Measurements from ENCODE around the gene GLIS2.

GLIS2 gene

DNA sequence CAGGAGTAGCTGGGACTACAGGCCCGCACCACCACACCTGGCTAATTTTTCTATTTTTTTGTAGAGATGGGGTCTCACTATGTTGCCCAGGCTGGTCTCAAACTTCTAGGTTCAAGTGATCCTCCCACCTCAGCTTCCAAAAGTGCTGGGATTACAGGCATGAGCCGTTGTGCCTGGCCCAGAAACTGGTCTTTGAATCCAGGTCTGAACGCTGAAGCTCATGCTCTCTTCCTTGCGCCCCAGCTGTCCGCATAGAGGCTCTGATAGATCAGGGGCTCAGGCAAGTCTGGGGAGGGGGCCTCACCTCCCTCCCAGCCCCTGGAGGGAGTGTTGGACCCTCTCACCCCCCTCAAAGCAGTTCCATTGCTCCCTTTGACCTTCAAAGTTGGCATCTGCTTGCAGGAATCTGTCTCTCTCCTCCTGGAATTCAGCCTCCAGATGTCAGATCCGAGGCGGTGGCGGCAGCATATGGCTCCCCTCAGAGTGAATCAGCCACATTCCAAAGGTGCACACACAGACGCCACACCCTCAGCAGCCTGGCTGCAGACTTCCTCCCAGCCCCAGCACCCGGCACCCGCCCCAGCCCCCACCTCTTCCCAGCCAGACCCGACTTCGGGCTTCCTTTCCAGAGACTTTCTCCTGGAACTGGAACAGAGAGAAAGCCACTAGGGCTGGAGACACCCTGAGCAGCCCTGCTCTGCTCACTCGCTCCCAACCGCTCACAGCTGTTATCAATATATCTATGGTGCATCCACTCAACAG is 16.9 kb upstream of the GLIS2 start:
- DNase-seq (ENCODE audit: low spot score) = peak; percentile 78

GRCh38 chr16:4301177-4301576 is 14.7 kb upstream of the GLIS2 start:
- no peak for DNase-seq (ENCODE audit: low spot score)

DNA sequence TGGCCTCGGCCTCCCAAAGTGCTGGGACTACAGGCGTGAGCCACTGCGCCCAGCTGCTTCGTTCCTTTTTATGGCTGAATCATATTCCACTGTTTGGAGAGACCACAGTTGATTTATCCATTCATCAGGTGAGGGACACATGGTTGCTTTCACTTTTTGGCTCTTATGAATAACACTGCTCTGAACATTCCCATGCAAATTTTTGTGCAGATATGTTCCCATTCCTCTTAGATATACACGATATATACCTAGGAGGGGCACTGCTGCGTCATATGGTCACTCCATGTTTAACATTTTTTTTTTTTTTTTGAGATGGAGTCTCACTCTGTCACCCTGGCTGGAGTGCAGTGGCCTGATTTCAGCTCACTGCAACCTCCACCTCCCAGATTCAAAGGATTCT is 13.9 kb upstream of the GLIS2 start:
- DNase-seq (ENCODE audit: low spot score) = no peak

DNA sequence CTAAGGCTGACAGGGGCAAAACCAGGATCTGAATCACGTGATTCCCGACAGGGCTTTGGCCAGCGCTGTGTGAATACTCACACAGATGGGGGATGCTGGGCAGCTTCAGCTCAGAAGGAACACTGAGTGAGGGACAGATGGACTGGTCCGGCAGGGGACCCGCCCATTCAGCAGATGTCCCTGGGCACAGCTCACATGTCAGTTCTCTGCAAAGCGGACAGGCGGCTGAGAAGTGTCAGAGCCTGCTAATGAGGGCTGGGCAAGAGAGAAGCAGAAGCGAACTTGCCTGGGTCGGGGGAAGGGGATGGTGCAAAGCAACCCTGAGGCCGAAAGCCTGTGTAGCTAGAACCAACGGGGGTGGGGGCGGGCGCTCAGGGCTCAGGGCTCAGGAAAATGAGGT is 11.9 kb upstream of the GLIS2 start:
- DNase-seq (ENCODE audit: low spot score) = no peak

GRCh38 chr16:4306470-4307214 is 9.2 kb upstream of the GLIS2 start:
- DNase-seq (ENCODE audit: low spot score) = no peak

DNA sequence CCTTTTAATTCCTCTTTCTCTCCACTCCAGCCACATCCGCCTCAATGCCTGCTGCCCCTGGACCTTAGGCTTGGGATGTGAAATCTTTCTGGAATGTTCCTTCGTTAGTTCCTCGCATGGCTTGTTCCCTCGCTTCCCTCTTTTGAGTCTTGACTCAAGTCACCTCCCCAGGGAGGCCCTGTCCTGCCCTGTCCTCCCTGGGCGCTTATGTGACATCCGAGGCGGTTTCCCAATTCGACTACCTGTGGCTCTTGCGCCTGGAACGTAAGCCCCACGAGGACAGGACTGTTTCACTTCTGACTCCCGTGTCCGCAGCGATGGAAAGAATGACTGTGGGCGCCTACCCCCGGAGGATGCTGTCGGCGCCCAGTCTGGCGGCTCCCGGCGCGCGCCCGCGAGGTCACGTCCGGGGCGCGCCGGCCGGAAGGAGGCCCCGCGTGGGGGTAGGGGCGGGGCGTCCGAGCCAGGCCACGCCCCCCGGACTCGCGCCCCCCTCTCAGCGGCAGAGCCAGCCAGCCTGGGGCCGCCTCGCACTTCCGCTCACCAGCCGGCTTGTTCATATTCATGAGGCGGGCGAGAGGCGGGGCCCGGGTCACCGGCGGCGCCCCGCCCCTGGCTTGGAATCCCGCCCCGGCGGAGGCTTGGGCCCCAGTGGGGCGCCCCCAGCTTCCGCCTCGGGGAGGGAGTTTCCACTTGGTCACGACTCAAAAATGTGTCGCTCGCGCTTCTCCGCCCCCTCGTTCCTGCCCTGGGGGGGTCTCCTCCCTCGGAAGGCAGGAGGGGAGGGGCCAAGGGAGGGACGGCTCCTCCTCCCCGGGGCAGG is 8.4 kb upstream of the GLIS2 start:
- DNase-seq (ENCODE audit: low spot score) = peak; percentile 88

- DNase-seq (ENCODE audit: low spot score) = no peak
Measured at GRCh38 chr16:4309102-4309832, 6.6 kb upstream of the GLIS2 start.

DNA sequence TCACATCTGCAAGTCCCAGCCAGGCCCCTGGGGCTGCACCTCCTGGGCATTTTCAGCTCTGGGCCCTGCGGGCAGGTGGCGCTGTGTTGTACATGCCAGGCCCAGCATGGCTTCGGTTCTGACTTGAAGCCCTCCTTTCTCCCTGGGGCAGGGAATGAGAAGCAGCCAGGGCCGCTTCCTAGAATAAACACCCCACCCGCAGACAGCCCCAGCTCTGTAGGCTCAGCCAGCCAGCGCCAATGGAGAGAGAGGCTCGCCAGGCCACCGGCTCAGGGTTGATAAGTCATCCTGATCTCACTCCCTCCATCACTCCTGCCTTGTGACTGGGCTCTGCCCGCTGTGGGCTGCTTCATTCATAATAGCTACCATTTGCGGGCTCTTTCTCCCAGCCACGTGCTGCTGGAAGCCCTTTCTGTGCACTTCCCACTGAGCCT is 6.0 kb upstream of the GLIS2 start:
- DNase-seq (ENCODE audit: low spot score) = no peak

DNA sequence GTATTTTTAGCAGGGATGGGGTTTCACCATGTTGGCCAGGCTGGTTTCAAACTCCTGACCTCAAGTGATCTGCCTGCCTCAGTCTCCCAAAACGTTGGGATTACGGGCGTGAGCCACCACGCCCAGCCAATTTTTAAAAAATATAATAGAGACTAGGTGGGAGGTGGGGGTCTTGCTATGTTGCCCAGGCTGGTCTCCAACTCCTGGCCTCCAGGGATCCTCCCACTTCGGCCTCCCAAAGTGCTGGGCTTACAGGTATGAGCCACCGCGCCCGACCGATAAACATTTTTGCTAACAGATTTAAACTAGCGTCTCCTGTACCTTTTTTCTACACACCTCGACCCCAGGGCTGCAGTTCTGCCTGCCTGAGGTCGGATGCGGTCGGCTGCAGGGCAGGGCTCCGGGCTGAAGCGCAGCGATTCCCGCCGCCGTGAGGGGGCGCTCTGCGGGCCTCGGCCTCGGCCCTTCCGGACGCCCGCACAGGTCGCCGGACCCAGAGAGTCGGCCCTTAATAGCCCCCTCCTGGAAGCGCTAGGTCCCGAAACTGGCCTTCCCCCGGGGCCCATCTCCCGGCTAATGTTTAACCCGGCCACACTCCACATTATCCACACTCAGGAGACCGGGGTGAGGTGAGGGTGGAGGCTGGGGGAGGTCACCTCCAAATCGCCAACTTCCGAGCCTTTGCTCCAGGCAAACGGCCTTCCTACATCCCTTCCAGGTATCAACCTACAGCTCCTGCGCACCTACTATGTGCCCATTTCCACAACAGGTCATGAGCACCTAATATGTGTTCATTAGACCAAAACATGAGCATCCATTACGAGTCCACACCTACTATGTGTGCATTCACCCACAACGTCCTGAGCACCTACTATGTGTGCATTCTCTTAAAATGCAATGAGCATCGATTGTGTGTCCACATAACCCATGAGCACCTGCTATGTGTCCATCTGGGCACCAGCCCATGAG is 2.0 kb upstream of the GLIS2 start:
- DNase-seq (ENCODE audit: low spot score) = peak; percentile 98

DNA sequence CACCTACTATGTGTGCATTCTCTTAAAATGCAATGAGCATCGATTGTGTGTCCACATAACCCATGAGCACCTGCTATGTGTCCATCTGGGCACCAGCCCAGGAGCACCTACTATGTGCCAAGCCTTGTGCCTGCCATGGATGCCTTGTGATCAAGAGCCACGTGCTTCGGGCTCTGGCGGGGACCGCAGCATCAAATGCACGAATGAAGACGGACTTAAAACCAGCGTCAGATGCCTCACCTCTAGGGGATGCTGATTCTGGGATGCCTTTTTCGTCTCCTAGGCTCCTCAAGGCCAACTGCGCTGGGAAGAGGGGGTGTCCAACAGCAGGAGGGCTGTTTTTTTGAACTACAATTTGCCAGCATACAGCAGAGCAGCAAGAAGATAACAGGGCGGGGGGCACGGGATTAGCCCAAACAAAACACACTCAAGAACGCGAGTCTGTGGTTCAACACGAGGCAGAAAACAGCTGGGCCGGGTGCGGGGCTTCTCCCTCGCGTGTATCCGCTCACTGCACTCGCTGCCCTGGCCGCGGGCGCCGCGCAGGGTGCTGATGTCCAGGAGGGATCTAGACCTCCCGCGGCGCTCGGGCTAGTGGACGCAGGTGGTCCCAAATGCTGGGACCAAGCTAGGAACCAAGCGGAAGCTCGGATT is 1.2 kb upstream of the GLIS2 start:
- DNase-seq (ENCODE audit: low spot score) = no peak

- no peak for DNase-seq (ENCODE audit: low spot score)
Measured at GRCh38 chr16:4316108-4316863, 419 bp downstream of the GLIS2 start.

- no peak for DNase-seq (ENCODE audit: low spot score)
Measured at GRCh38 chr16:4316864-4317531, 1.1 kb downstream of the GLIS2 start.

- no peak for DNase-seq (ENCODE audit: low spot score)
Measured at GRCh38 chr16:4317532-4318450, 1.9 kb downstream of the GLIS2 start.

GRCh38 chr16:4318451-4318910 is 2.6 kb downstream of the GLIS2 start:
- DNase-seq (ENCODE audit: low spot score) = no peak

DNA sequence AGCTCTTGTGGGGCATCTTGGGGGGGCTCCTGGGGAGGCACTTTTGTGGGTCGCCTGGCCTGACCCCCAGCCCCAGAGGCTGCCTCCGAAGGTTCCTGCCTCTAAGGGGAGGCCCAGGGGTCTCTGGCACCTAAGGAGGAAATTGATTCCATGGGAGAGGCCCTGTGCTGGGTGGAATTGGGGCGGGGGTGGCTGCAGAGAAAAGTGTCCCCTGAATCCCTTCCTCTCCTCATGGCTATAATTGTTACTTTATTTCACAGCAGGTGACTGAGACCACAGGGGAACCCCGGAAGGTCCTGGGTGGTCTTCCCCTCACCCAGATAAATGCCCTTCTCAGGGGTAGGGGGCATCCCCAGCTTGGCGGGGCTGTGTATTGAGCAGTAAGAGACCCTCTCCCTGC is 3.1 kb downstream of the GLIS2 start:
- DNase-seq (ENCODE audit: low spot score) = no peak

GRCh38 chr16:4319454-4320421 is 3.9 kb downstream of the GLIS2 start:
- no peak for DNase-seq (ENCODE audit: low spot score)

Data from HuH-7.5 (cell line).